Ishikawa (cell line): ENCODE data around the gene RETREG1.

Source experiments
- CEBPB ChIP-seq: IDR thresholded peaks from 2 replicates; pipeline ENCODE4 v1.6.1; 2012
- CREB1 ChIP-seq: IDR thresholded peaks from 2 replicates; pipeline ENCODE4 v1.6.1; 2012; ENCODE audit warnings: low read depth
- EGR1 ChIP-seq: IDR thresholded peaks from 2 replicates; pipeline ENCODE4 v1.6.1; 2012
- EP300 ChIP-seq: IDR thresholded peaks from 2 replicates; pipeline ENCODE4 v1.6.1; 2012; ENCODE audit warnings: borderline replicate concordance
- FOXM1 ChIP-seq: IDR thresholded peaks from 2 replicates; pipeline ENCODE4 v1.6.1; 2012; ENCODE audit warnings: low read depth, borderline replicate concordance
- NFIC ChIP-seq: IDR thresholded peaks from 2 replicates; pipeline ENCODE4 v1.6.1; 2012
- RAD21 ChIP-seq: IDR thresholded peaks from 2 replicates; pipeline ENCODE4 v1.6.1; 2012; ENCODE audit warnings: low read depth
- TAF1 ChIP-seq: IDR thresholded peaks from 2 replicates; pipeline ENCODE4 v1.6.1; 2012; ENCODE audit warnings: low read depth, mild to moderate bottlenecking
- TCF12 ChIP-seq: IDR thresholded peaks from 2 replicates; pipeline ENCODE4 v1.6.1; 2012; ENCODE audit warnings: low read depth
- TEAD4 ChIP-seq: IDR thresholded peaks from 2 replicates; pipeline ENCODE4 v1.6.1; 2012
- YY1 ChIP-seq: IDR thresholded peaks from 2 replicates; pipeline ENCODE4 v1.6.1; 2012; ENCODE audit warnings: low read depth
- ZBTB7A ChIP-seq: IDR thresholded peaks from 2 replicates; pipeline ENCODE4 v1.6.1; 2012; ENCODE audit warnings: low read depth
- TF ChIP-seq, protein P1 (sequence below): IDR thresholded peaks from 2 replicates; pipeline ENCODE4 v1.6.1; 2012
- TF ChIP-seq, protein P2 (sequence below): IDR thresholded peaks from 2 replicates; pipeline ENCODE4 v1.6.1; 2012; ENCODE audit warnings: low read depth, mild to moderate bottlenecking
- TF ChIP-seq, protein P3 (sequence below): IDR thresholded peaks from 2 replicates; pipeline ENCODE4 v1.6.1; 2012

Gene RETREG1

DNA sequence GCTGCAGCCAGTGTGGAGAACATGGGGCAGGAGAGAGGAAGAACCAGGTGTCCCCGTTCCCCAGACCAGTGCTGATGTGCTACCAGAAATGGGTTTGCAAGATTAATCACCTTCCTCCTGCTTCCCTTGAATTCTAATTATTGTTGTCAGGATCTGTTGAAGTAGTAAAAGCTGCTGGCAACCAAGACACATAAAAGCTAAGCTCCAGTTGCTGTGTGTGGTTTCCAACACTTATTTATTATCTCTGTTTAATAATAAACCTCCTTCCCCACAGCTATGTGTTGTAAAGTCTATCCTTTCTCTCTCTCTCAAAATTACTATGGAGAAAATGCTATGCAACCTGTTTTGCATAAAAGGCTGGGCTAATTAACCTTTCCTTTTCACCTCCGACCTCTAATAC lies 2.3 kb upstream of the RETREG1 start:
- TF ChIP-seq, protein P1, sequence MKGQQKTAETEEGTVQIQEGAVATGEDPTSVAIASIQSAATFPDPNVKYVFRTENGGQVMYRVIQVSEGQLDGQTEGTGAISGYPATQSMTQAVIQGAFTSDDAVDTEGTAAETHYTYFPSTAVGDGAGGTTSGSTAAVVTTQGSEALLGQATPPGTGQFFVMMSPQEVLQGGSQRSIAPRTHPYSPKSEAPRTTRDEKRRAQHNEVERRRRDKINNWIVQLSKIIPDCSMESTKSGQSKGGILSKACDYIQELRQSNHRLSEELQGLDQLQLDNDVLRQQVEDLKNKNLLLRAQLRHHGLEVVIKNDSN, result no peak
- TF ChIP-seq CREB1, result no peak
- no peak for TF ChIP-seq TAF1
- TF ChIP-seq TCF12, result no peak
- TF ChIP-seq NFIC, result no peak
- TF ChIP-seq, protein P2, sequence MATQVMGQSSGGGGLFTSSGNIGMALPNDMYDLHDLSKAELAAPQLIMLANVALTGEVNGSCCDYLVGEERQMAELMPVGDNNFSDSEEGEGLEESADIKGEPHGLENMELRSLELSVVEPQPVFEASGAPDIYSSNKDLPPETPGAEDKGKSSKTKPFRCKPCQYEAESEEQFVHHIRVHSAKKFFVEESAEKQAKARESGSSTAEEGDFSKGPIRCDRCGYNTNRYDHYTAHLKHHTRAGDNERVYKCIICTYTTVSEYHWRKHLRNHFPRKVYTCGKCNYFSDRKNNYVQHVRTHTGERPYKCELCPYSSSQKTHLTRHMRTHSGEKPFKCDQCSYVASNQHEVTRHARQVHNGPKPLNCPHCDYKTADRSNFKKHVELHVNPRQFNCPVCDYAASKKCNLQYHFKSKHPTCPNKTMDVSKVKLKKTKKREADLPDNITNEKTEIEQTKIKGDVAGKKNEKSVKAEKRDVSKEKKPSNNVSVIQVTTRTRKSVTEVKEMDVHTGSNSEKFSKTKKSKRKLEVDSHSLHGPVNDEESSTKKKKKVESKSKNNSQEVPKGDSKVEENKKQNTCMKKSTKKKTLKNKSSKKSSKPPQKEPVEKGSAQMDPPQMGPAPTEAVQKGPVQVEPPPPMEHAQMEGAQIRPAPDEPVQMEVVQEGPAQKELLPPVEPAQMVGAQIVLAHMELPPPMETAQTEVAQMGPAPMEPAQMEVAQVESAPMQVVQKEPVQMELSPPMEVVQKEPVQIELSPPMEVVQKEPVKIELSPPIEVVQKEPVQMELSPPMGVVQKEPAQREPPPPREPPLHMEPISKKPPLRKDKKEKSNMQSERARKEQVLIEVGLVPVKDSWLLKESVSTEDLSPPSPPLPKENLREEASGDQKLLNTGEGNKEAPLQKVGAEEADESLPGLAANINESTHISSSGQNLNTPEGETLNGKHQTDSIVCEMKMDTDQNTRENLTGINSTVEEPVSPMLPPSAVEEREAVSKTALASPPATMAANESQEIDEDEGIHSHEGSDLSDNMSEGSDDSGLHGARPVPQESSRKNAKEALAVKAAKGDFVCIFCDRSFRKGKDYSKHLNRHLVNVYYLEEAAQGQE, result no peak
- TF ChIP-seq EGR1, result no peak
- TF ChIP-seq CEBPB, result no peak
- TF ChIP-seq, protein P3, sequence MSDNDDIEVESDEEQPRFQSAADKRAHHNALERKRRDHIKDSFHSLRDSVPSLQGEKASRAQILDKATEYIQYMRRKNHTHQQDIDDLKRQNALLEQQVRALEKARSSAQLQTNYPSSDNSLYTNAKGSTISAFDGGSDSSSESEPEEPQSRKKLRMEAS, result no peak
- no peak for TF ChIP-seq EP300
- TF ChIP-seq FOXM1, result no peak
- no peak for TF ChIP-seq YY1
- TF ChIP-seq ZBTB7A, result no peak
- no peak for TF ChIP-seq TEAD4
- TF ChIP-seq RAD21, result no peak

- TF ChIP-seq FOXM1 (no peak), ZBTB7A (no peak), CREB1 (no peak), EGR1 (no peak), YY1 (no peak)
These were observed 1.5 kb upstream of the RETREG1 start for GRCh38 chr5:16618138-16618897.

GRCh38 chr5:16617274-16617968 lies 624 bp upstream of the RETREG1 start:
- TF ChIP-seq, protein P3, result no peak
- no peak for TF ChIP-seq NFIC
- no peak for TF ChIP-seq YY1
- TF ChIP-seq FOXM1, result no peak
- TF ChIP-seq, protein P2, result no peak
- TF ChIP-seq TAF1, result no peak
- no peak for TF ChIP-seq TCF12
- TF ChIP-seq, protein P1, result no peak
- no peak for TF ChIP-seq EP300
- no peak for TF ChIP-seq CREB1
- no peak for TF ChIP-seq ZBTB7A

- TF ChIP-seq FOXM1, result no peak
- TF ChIP-seq TCF12, result no peak
- peak; percentile 20; the same call in 1 of the 2 replicates for TF ChIP-seq ZBTB7A
These were observed 859 bp downstream of the RETREG1 start for GRCh38 chr5:16615741-16616535.

DNA sequence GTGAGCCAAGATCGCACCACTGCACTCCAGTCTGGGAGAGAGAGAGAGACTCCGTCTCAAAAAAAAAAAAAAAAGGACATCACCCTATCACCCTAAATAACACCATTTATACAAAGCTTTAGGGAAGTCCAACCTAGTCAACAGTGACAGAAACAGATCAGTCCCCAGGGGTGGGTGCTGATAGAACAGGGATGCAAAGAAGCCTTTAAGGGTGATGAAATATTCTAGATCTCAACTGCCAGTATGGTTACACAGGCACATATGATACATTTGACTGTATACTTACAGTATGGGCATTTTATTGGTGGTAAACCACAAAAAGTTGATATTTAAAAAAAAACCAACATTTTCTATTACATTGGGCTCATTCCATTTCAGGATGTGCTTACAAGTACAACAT lies 4.8 kb downstream of the RETREG1 start:
- no peak for TF ChIP-seq TCF12
- TF ChIP-seq, protein P2, result no peak
- TF ChIP-seq EGR1, result no peak
- no peak for TF ChIP-seq RAD21
- TF ChIP-seq TEAD4, result no peak
- TF ChIP-seq, protein P3, result no peak
- no peak for TF ChIP-seq NFIC
- TF ChIP-seq FOXM1, result no peak
- no peak for TF ChIP-seq EP300
- TF ChIP-seq CEBPB, result no peak
- no peak for TF ChIP-seq YY1
- TF ChIP-seq TAF1, result no peak
